OCI-LY1 (cell line): ENCODE data around the gene TICRR.

Experiments
- CTCF ChIP-seq: fragments of 200-600 bp; sonication (generic), shearing (Covaris generic); IDR thresholded peaks from 2 replicates; pipeline ENCODE4 v1.5.1; 2017; ENCODE audit warnings: mild to moderate bottlenecking, antibody characterized with exemption, low read length, moderate library complexity, mixed read lengths
- EZH2 ChIP-seq: fragments of 200-600 bp; sonication (generic), shearing (Covaris generic); IDR thresholded peaks from 2 replicates; pipeline ENCODE4 v1.8.0; 2017; ENCODE audit warnings: borderline replicate concordance, mixed run types, mild to moderate bottlenecking, antibody characterized with exemption, low read length, moderate library complexity, mixed read lengths

GRCh38 chr15:89666184-89666857, 91.1 kb downstream of the TICRR start:
- no peak for TF ChIP-seq CTCF
- TF ChIP-seq EZH2: no peak
